HG03108 (cell line): ENCODE results near the gene KRTAP5-11.
"Not testable (repeated sequence)": the region's sequence is repeated elsewhere in the genome, so short reads cannot be mapped to it uniquely, and the experiment has no call there.

ENCODE experiments used
- ATAC-seq: cut with Tn5 transposase; IDR thresholded peaks from one replicate; pipeline ENCODE4 v1.9.1; 2021; ENCODE audit warnings: moderate library complexity; ENCODE audit not compliant: unreplicated experiment

Gene KRTAP5-11

DNA sequence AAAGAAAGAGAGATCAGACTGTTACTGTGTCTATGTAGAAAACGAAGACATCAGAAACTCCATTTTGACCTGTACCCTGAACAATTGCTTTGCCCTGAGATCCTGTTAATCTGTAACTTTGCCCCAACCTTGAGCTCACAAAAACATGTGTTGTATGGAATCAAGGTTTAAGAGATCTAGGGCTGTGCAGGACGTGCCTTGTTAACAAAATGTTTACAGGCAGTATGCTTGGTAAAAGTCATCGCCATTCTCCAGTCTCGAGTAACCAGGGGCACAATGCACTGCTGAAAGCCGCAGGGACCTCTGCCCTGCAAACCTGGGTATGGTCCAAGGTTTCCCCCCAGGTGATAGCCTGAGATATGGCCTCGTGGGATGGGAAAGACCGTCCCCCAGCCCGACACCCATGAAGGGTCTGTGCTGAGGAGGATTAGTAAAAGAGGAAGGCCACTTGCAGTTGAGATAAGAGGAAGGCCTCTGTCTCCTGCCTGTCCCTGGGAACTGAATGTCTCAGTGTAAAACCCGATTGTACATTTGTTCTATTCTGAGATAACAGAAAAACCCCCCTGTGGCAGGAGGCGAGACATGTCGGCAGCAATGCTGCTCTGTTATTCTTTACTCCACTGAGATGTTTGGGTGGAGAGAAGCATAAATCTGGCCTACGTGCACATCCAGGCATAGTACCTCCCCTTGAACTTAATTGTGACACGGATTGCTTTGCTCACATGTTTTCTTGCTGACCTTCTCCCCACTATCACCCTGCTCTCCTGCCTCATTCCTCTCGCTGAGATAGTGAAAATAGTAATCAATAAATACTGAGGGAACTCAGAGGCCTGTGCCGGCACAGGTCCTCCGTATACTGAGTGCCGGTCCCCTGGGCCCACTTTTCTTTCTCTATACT, 47.7 kb downstream of the KRTAP5-11 start:
- ATAC-seq: not testable (repeated sequence)

DNA sequence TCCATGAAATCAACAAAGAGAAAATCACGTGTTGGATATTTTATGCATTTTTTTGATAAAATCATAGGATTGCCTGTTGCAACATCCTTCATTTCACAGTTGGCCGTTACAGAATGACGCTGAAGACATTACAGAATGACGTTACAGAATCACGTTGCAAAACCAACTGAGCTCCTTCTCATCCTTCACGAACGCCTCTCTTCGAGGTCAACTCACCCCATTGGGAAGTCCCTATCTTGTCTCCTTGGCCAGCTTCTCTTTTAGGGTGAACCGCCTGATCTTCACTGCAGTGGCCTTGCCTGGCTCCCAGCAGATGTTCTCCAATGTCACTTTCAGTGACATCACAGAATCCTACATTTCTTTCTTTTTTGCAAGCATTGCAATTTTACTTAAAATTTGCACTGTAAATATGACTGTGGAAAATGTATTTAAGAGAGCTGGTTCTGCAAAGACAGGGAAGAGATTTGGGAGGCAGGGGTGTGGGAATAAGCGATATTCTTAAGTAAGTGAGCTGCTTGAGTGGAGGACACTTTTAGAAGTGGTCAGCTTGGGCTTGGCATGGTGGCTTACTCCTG, 50.6 kb downstream of the KRTAP5-11 start:
- no peak for ATAC-seq
